HG03439 (cell line): ENCODE measurements around the gene DPYD.

Experiments
- ATAC-seq: cut with Tn5 transposase; IDR thresholded peaks from one replicate; pipeline ENCODE4 v1.9.1; 2021; ENCODE audit warnings: mild to moderate bottlenecking, moderate library complexity; ENCODE audit not compliant: unreplicated experiment

The DPYD gene

DNA sequence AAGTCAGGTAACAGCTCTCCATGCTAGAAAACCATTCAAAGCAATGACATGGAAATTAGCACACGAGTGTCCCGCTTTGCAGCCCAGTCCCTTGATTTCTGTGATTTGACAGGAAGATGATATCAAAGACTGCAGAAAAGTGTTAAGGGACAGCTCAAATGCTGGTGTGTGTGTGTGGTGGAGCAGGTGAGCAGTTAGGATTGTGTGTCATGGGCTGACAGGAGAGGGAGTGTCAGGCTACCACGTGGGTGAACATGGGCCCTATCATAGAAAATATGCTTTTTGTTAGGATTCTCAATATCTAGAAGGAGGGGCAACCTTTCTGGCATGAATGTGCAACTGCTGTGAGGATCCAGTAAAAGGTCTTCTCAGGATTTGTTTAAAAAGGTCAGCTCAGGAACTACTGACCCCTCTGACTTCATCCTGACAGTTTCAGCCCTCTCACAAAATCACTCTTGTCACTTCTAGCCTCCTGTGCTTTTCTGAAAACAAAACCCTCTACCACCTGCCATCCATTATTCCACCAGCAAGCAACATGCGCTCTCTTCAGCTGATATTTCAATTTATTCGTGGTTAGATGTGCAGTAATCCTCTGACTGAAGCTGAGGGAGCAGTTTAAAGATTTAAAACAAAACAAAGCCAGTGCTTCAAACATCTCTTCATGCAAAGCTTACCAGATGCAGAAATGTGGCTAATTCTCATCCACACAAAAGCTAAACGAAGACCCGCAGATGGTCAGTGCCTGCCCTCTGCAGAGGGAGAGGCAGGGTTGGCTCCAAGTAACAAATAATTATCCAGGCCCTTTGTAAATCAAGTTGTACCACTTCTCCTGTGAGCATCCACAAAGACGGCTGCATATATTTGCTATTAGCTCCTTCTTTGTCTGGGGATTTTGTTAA lies 801.3 kb downstream of the DPYD start:
- ATAC-seq, result no peak

DNA sequence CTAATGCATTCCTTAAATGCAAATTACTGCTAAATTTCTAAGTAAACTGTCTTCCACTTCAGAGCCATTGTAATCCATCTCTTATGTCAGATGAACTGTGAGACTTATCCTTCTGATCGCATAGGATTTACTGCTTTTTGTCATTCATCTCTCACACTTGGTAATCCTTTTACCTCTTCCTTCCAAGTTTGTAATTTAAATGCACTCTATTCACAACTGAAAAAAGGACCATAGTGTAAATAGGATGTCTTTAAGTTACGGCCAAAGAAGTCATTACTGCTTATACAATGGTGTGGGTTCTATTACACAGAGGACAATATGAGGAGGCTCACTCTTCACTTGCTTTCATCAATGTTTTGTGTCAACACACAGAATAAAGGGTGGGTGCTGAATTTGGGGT lies 806.0 kb downstream of the DPYD start:
- ATAC-seq, result no peak

GRCh38 chr1:97112442-97112841 lies 808.4 kb downstream of the DPYD start:
- ATAC-seq, result no peak

DNA sequence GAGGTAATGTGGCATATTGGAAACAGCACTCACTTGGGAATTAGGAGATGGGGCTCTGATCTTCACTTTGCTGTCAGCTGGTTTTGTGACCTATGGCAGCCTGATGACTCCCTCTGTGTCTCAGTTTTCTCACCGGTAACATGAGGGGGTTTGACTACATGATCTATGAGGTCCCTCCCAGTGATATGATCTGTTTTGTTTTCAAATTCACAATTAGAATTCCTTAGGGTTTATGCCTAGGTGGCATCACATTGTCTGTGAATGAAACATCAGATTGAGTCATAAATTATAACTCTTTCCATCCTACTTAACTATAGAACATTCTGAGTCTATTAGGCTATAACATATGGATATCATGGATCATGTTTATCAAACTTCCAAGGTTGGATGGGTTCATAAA lies 812.7 kb downstream of the DPYD start:
- no peak for ATAC-seq

DNA sequence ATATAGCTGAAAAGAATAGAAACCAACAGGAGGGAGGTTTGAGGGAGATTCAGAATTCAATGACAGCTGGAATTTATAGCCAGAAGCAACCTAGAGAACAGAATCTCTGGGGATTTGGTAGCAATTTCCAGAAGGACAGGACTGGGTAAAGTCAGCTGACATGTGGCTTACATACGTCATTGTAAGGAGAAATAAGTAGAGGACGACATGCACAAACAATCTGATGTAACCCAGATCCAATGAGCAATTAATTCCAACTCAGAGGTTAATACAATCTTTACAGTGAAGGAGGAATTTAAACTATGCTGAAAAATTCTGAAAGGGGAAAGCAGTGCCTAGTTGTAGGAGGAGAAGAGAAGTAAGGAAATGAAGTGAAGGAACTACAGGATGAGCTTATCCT lies 815.3 kb downstream of the DPYD start:
- ATAC-seq, result no peak

DNA sequence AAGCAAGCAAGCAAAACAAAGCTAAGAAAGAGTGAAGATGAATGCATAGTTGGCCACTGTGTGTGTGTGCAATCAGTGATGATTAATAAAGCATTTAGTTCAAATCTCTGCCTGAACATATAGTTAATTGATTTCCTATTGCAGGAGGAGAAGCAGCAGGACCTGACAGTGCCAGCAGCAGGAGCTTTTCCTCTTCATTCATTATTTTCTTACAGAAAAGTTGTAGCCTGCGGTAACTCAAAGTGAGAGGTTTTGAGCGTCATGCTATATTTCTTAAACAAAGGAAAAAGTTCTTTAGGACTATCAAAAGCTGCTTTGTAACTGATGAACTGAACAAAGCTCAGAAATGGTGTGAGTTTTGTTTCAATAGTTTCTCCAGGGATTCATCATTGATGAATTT lies 819.3 kb downstream of the DPYD start:
- ATAC-seq, result no peak

DNA sequence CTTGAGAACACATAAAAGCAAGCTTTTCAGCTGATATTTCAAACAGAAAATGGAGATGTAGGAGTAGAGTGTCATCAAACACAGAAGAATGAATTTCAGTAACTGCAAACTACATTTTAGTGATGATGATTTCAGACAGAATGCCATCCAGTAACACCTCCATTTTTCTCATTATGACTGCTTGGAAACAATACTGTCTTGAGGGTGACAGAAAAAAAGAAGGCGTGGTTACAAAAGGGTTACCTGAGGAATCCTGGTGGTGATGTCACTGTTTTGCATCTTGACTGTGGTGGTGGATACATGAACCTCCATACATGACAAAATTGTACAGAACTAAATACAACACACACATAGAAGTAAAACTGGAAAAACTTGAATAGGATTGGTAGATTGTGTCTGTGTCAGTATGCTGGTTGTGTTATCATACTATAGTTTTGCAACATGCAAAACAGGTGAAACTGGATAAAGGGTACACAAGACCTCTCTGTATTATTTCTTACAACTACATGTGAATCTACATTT lies 823.4 kb downstream of the DPYD start:
- ATAC-seq, result no peak

DNA sequence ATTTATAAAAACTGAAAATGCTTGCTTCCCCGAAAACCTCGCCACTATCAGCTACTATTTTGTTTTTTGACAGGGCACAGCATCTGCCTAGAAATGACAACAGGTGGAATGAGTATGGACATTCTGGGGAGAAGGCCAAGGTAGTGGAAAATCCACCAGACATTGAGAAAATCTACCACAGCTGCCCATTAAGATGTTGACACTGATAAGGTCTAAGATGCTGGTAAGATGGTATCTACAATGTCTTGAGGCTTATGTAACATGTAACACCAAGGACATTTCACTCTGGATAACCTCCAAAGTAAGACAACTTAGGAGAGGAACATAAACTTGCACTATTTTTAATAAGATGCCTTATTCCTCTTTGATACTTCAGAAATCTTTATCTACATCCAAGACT lies 825.1 kb downstream of the DPYD start:
- no peak for ATAC-seq

DNA sequence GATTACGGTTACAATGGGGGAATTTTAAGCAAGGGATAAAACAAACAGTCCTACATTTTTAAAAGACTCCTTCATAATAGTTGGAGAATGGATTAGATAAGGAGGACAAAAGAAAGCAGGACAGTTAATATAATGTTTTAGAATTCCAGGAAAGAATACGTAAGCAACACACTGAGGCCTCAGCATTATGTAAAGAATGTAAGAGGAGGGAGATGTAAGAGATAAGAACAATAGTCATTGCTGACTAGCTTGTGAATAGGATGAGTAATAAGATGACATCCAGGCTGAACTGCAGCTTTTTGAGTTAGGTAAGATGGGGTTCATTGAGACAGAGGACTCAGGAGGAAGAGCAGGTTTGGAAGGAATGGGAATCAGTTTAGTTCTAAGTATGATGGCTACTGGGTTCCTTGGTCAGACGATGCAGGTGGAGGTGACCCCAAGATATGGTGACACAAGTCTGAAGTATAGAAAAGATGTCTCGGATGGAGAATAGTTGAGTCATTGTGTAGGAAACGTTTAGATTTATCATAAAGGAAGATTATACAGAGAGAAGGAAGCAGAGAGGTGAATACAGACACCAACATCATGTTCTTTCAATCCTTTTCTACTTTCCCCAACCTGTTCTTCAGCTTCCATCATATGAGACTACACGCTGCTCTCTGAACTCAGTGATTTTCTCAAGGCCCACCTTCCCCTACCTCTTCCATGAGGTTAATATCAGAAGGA lies 826.4 kb downstream of the DPYD start:
- ATAC-seq, result no peak

DNA sequence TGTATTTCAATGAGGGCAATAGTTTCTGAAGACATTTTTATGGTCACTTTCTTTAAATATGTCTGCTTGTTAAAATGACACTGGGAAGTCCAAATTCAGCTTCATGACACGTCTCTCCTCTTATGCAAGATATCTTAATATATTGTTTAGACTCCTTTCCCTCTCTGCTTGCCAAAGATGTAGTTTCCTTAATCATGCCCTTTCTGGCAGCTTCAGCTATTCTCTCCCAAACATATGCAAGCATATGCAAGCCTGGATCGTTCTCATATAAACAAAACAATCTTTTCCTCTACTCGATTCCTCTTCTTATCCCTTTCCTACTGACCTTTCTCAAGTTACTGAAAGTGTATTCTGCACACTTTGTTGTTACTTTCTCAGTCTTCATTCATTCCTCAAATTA lies 827.1 kb downstream of the DPYD start:
- ATAC-seq, result no peak

- ATAC-seq, result no peak
Measured at GRCh38 chr1:97092824-97093223, 828.0 kb downstream of the DPYD start.

- no peak for ATAC-seq
Measured at GRCh38 chr1:97091679-97092078, 829.2 kb downstream of the DPYD start.

GRCh38 chr1:97091263-97091662 lies 829.6 kb downstream of the DPYD start:
- no peak for ATAC-seq

GRCh38 chr1:97090725-97091124 lies 830.1 kb downstream of the DPYD start:
- no peak for ATAC-seq

DNA sequence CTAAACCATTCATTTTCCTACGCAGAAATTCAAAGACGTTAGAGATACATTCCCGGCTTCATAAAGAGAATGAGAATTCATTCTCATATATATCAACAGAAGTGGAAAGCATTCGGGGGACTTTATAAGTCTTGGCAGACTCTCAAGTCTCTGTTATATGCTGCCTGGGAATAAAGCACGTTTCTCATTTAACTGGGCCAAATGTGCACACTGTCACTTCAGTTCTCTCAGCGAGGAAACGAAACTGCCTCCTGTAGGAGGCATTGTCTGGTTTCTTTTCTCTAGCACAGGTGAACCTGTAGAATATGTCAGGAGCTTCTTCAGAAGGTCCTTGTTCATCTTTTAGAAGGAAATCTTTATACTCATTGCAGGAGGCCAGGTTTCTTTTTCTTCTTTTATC lies 831.7 kb downstream of the DPYD start:
- no peak for ATAC-seq

DNA sequence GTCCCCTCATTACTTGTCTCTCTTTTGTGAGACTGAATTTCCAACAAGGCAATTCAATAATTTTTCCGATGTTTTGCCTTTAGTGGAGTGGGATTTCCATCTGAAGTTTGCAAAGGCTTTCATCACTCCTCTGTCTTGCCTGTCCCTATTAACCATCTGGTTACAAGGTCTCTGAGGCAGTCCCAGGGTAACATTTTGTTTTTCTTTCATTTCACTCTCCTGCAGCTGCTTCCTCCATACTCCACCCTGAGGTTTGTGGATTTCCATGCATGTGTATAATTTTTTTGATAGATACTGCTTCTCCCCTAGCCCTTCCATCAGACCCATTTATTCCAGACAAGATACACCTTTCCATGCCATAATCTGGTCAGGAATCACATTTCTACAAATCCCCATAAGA lies 832.4 kb downstream of the DPYD start:
- no peak for ATAC-seq

GRCh38 chr1:97084546-97084945 lies 836.3 kb downstream of the DPYD start:
- ATAC-seq, result no peak

DNA sequence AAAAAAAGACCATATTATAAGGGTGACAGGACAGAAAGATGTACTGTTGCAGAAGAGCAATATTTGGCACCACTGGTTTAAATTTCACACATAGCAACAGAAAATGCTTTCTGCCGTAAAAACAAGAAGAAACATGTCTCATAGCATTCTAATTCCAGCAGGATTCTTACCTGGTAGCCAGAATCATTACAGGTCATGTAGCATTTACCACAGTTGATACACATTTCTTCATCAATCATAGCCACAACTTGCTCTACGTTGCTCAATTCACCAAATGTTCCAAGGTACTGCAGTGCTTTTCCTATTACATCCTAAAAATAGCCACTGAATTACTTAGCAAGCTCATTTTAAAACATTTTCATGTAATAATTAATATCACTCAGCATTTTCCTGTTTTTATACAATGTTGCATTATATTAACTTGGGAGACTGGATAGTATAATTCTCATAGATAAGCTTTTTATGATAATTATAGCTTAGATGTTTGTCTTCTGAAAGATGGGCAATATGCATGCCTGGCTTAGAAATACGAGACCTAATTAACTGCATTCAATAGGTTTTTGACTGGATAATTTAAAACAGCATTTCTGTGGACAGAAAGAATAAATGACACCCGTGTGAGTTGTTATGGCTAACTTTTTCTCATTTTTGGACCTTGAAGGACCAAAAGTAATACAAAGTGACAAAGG lies 838.5 kb downstream of the DPYD start:
- ATAC-seq, result no peak

GRCh38 chr1:97078872-97079271 lies 842.0 kb downstream of the DPYD start:
- ATAC-seq, result no peak

DNA sequence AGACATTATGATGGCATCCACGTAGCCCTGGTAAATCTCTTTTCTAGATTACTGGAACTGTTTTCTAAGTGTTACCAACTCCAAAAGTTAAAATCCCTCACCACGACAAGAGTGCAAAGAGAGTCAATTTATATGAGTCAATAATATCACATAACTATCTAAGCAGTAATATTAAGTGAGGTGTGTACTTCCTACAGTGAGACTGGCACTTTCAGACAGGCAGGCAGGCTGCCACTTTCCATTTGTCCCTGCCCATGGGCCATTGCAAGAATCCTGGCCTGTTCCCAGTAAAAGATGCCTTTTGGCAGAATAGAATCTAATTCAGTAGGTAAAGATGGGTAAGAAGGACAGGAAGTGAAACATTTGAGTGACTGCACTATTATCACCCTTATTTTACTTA lies 843.6 kb downstream of the DPYD start:
- ATAC-seq, result no peak

GRCh38 chr1:97074771-97075170 lies 846.1 kb downstream of the DPYD start:
- no peak for ATAC-seq

GRCh38 chr1:97073936-97074335 lies 846.9 kb downstream of the DPYD start:
- ATAC-seq, result no peak
